GM19023 (cell line): ENCODE data around the gene TENM3.

ENCODE experiments used
- ATAC-seq: cut with Tn5 transposase; IDR thresholded peaks from one replicate; pipeline ENCODE4 v1.9.1; 2021; ENCODE audit warnings: mild to moderate bottlenecking, moderate library complexity; ENCODE audit not compliant: unreplicated experiment

TENM3 gene

DNA sequence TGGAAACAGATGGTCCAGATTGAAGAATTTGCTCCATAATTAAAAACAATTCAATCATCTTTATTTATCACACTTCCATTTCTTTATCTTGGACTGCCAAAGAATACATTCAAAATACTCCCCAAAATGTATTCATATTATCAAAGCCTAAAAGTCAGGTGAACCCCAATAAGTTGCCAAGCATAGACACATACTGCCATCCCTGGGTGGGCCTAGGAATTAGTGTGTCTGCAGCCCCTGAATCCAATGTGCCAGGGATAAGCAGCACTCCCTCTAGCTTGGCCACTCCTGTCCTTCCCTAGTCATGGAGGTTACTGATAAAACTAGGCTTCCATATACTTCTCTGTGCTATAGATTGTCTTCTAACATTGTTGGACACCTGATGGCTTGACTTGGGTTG, 199.9 kb downstream of the TENM3 start:
- no peak for ATAC-seq

DNA sequence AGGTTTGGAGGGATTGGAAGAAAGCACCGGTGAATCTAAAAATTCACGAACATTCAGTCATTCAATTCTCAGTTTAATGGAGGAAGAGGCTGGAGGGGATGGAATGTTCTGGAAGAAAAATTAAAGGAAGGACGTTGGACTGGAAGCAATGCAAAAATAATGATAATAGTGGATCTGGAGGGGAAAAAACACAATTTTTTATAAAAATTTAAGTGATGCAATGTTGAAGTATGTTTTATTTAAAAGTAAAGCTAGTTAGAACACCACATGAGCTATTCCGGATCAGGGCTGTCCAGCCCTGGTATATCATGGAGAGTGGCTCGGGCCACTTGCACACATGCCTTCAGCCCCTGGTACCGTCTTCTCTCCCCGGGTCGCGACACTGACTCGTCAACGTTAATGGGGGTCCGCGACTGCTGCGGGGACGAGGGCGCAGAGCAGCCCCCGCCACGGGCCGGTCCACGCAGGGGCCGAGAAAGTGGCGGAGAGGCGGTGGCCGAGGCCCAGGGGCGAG, 204.6 kb downstream of the TENM3 start:
- ATAC-seq = no peak

DNA sequence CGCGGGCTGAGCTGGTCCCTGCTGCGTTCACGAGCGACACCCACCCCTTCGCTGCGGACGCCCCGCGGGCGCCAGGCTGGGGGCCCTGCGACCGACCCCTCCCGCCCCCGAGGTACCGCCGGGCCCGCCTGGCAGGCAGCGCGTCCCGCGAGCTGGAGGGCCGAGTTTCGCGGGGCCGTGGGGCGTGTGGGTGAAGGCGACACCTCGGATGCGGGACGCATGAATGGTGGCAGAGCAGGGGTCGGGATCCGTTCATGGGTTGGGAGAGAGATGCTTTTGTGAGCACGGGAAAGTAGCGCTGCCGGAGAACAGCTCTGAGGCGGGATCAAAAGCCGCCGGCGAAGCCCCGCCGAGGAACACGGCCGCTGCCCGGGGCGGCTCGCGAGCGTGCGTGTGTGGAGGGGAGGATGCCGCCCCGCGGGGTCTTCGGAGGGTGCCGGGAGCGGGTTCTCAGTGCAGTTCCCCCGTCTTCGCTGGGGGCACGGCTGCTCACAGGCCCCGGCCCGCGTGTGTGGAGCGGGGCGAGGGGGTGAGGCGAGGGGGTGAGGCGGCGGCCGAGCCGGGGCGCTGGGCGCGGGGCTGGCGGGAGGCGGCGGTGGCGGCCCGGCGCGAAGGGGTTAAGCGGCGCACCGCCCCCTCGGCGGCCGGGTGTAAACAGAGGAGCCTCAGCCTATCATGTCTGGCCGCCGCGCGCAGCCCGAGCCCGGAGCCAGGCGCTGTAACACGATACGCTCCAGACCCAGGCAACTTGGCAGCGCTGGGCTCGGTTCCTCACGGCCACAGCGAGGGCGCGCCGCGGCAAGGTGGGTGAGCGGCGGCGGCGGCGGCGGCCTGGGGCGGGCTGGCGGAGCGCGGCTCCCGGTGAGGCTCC, 205.3 kb downstream of the TENM3 start:
- peak; percentile 92 for ATAC-seq

DNA sequence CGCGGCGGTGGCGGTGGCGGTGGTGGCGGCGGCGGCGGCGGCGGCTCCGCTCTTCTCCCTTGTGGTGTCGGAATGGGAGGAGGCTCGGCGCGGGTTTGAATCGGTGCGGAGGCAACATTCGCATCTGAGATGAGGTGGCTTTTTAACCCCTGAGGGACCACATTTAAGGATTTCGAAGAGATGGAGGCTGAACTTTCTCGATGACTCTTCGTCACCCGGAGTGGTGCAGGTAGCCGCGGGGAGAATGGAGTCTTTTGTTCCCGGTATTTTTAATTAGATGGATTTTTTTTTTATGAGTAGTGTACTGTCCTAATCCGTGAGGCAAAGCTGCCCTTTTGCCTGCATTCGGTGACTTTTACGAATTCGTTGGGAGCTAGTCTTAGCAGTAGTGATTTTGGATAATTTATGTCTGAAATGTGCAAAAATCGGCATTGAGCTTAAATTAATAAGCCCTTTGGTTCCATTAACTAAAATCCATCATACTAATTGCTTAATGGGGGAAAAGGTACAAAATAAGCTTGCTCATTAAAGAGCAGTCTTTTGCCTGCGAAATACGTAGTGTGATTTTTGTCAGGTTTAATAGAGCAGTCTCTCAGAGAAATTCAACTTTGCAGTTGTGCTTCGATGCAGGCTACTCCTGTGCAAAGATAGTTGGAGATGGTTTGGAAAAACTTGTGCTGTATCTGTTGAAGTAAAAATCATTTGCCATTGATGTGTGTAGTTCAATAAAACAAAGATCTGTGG, 206.2 kb downstream of the TENM3 start:
- ATAC-seq = peak; percentile 11

DNA sequence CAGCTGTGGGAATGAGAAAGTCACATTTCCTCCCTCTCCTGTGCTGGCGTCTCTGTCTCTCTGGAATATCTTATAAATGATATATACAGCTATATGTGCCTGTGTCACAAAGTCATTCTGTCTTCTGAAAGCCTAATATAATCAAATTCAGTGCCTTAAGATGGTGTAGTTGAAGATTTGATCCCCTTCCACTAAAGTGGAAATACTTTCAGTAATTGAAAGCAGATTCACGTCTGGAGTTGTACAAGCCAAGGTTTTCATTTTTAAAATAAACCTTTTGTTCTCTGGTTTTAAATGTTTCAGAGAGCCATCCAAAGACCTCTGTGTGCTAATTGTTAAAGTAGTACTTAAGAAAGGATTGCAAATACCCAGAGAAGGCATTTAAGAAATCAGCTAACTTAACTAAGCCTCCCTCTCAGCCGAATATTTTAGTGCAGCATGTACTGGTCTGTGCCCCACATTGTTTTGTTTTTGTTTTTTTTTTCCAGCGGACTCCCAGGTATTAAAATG, 206.8 kb downstream of the TENM3 start:
- no peak for ATAC-seq

DNA sequence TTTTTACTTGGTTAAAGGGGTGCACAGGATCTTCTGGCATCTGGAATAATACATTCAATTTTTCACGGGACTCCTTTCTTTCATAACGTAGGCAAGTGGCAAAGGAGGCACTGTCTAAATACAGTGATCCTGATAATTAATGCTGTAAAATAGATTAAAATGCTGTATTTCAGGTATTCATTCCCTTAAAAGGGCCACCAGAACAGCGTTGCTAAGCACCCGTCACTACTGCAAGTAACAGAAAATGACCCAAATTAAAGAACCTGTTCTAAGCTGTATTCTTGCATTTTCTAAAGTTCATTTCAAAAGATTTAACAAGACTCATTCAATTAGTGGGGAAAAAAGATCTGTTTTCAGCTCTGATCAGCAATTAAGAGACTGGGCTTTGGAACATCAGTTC, 208.2 kb downstream of the TENM3 start:
- no peak for ATAC-seq

DNA sequence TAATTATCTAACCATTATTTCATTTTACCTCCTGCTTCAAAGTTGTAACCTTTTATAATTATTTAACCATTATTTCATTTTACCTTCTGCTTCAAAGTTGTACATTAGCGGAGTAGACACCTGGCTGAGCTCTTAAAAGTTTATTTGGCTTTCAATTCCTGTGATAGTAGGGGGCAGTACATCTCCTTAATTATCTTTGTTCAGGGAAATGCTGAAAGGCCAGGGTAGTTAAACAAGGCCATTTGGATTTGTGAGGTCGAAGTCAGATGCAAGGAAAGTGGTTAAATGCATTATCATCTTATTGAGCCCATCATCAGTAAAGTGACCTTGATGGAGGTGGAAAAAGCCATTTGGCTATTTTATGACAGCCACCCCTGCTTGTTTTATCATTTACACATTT, 210.6 kb downstream of the TENM3 start:
- ATAC-seq = no peak

DNA sequence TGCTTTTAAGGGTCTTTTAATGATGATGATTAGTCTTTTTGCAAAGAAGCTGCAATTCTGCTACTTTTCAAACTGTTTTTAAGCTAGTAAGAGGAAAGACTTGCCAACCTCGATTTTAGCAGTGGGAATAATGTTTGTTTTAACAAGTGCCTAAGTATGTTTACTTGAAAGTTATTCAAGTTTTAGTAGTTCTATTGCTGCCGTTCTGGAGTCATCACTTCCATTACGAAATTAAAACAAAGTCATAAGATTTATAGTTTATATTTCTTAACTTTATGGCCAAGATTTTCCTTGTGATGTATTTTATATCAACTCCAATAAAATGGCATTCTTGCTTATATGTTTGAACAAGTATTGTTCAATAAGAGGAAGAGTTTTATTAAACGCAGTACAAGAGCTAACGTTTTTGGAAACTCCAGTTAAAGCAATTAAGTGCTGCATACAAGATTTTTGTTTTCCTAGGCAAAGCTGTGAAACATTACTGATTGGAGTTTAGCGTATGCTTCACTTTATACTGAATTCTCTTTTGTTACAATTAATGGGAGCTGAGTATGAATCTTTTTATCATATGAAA, 211.3 kb downstream of the TENM3 start:
- no peak for ATAC-seq

DNA sequence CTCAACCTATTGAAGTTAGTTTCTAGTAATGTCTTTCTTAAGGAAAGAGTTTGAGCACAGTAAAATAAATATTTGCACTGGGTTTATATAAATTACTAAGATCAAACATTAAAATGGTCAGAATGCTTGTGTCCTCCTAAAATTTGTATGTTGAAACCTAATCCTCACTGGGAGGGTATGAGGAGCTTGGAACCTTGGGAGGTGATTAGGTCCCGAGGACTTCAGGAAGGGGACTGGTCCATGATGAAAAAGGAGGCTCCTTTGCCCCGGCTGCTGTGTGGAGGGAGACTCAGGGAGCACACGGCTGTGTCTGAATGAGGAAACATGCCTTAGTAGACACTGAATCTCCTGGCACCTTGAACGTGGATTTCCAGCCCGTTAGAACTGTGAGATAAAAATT, 221.9 kb downstream of the TENM3 start:
- ATAC-seq = no peak

DNA sequence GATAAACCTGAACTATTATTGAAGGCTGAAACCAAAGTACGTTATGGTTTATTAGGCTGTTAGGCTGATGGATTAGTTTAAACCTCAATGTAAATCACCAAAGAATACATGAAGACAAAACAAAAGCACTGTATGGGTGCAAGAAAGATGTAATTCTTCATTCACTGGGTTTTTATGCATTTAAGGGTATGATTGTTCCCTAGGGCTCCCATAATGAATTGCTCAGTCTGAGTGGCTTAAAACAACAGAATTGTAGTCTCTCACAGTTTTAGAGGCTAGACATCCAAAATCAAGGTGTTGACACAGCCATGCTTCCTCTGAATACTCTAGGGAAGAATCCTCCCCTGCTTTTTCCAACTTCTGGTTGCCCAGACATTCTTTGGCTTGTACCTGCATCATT, 222.8 kb downstream of the TENM3 start:
- no peak for ATAC-seq

DNA sequence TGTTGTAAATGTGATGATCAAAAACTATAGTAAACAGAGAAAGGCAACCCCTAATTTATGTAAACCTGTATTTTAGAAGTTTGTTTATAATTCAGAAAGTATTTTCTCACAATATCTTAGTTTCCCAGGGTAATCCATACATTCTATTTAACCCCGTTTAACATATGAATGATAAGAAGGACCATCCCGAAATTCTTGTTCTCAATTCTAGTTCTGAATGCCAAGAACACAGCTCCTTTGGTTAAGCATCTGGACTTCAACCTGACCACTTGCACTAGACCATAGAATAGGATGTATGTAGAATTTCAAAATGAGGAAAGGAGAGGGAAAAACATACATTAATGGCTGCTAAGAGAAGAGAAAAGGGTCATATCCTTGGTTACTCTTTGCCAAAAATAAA, 227.0 kb downstream of the TENM3 start:
- ATAC-seq = no peak

DNA sequence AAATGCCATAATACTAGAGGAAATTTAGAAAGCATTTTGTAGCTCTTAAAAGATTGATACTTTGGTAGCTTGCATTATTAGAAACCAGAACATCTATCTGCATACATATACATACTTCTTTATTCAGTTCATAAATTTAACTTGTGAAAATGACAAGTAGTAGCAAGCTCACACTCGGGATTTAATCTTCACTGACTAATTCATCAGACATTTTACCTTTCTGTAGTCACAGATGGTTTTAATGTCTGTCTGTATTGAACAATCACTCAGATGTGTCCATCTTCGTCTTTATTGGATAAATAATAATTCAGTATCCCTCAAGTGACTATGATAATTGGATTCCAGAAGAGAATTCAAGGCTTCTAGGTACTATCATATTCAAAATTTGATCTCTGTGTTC, 232.3 kb downstream of the TENM3 start:
- ATAC-seq = no peak

DNA sequence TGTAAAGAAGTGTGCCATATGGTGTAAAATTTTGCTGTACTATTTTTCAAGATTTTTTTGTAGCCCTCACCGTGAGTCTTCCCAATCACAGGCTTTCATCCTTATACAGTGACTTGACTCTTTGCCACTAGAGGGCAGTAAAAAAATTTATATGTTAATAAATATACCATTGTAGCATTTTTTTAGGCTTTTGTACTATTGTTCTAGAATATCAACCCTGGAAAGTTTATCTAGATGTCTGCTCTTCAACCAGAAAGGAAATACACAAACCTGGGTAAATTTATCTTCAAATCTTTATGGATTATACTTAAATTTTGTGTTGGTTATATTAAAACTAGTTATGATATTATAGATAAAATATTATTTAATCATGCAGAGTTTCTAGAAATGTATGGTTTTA, 235.3 kb downstream of the TENM3 start:
- no peak for ATAC-seq

DNA sequence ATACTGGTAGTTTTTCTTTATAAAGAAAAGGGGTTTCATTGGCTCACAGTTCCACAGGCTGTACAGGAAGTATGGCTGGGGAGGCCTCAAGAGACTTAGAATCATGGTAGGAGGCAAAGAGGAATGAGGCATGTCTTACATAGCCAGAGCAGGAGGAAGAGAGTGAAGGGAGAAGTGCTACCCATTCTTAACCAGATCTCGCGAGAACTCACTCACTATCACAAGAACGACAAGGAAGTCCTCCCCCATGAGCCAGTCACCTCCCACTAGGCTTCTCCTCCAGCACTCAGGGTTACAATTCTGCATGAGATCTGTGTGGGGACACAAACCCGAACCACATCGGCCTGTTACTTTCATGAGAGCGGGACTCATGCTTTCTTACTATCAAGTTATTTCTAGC, 240.5 kb downstream of the TENM3 start:
- ATAC-seq = no peak

DNA sequence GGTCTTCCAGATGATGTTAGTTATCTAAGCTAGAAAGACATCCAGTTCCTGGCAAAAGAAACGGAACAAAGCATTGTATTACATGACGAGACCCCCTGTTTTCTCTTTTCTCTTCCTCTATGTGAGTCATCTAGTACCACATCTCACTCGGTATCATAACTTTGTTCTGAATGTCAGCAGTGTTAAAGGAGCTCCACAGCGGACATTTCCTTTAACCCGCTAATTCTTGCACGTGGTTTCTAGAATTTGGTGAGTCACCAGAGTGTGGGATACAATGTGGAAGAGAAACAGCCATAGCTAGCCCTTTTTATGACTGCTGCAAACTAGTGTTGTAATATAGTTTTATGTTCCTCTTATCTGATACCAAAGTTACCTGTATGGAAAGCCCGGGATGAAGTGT, 243.7 kb downstream of the TENM3 start:
- no peak for ATAC-seq

DNA sequence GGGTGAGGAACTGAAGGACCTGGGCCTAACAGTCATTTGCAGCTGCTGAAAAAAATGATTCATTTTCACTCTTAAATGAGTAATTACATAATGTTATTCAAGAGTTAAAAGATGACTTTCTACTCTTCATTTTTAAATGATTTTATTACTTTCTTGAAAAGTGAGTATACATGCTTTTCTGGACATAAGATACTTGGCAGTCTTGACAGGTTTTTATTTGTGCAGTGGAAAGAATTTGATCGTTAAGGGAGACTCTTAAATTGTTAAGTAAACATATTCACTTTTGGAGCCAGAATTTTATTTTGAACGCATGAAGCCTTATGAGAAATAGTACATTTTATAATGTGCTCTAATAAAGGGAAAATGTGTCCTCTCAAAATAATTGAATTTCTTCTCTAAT, 245.7 kb downstream of the TENM3 start:
- ATAC-seq = no peak

DNA sequence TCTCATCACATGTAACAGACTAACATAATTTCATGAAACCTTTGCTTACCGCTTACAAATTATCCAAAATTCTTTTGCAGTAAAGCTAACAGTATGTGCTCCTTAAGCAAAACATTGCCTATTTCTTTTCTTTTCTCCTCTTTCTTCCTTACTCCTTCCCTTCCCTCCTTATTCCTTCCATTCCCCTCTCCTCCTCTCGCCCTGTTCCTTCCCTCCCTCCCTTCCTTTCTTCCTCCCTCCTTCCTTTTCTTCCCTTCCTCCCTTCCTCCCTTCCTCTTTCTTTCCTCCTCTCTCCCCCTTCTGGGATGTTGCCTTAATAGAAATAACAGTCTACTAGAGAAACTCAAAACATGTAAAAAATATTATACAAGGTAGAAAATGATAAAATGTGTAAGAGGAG, 246.4 kb downstream of the TENM3 start:
- no peak for ATAC-seq

DNA sequence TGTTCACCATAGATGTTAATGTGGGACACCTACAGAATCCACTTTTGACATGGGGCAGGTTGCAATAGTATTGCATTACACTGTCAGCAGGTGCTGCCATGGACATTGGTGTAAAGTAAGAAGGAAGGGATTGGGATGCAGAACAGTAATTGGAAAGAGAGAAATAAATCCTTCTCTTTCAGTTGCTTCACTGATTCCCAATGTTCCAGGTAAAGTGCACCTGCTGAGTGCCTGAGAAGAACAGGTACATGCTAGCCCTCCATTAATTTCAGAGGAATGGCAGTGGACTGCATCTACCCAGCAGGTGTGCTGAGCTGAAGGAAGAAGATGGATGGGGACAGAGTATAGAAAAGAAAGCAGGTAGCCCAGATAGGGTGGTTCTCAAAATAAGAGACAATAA, 248.5 kb downstream of the TENM3 start:
- ATAC-seq = no peak

DNA sequence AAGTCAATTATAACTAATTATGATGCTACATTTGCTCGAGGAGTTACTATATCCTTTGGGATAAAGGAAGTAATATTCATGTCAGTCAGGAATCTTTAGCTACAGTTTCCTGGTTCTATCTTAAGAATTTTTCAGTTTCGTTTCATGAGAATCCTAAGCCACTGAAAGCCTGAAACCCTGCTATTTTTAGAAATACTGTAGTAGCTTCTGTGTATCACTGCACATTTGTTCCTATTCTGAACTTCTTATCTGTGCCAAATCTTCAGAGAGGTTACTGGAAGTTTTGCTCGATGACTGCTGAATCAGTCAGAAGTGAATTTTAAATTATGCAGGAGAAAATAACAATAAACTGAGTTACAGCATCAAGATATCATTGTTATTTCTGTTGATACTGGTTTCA, 249.2 kb downstream of the TENM3 start:
- ATAC-seq = no peak

DNA sequence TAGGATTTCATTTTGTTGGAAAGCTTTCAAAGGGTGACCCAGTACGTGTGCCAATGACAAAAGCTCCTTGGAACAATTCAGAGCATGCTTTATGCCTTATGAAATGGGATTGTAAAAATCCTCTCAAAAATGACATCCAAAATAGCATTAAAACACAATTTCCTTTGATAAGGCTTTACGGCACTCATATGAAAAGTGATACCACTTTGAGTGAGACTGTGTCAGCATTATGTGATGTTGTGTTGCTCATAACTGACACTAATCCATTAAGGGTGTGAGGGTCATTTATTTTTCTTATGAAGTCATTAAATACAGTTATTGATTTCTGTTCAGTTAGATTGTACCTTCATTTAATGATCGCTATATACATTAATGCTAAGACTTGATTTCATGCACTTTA, 250.2 kb downstream of the TENM3 start:
- no peak for ATAC-seq

DNA sequence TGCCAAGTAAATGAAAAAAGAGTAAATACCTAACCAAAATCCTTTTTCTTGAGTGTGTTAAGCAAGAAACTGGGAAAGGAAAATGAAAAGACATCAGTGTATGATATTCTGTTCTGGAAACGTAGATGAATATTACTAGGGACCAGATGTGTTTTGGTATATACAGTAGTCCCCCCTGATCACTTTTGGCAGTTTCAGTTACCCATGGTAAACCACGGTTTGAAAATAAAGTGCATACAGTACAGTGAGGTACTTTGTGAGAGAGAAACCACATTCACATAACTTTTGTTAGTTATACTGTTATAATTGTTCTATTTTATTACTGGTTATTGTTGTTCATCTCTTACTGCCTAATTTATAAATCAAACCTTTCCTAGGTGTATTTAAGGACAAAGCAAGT, 250.9 kb downstream of the TENM3 start:
- ATAC-seq = no peak

DNA sequence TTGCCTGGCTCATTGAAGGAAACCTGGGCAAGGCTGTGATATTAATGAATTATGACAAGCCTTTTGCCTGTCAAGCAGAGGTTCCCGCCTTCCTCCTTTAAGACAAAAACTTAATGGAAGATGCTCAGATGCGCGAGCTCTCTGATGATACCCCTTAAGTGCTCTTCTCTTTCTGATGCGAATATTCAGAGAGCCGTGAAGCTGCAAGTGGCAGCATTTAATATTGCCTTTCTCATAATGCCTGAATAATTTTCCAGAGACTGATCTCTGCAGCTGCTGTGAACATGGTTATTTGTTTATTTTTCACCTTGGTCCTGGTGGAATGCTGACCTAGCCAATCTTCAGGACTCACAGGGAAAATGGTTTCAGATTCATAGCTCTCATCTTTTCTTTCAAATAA, 251.8 kb downstream of the TENM3 start:
- ATAC-seq = no peak
